GM19099 (cell line): Measurements from ENCODE around the gene ZNF536.

Experiments
- POLR2A ChIP-seq: IDR thresholded peaks from 3 replicates; pipeline ENCODE4 v1.6.1; 2011; ENCODE audit warnings: low read depth; ENCODE audit not compliant: insufficient read length; ENCODE audit errors: extremely low read depth

Gene ZNF536

GRCh38 chr19:30338041-30338456, 34.1 kb upstream of the ZNF536 start:
- TF ChIP-seq POLR2A: no peak

GRCh38 chr19:30338878-30339623, 33.1 kb upstream of the ZNF536 start:
- TF ChIP-seq POLR2A: no peak

GRCh38 chr19:30339624-30340525, 32.3 kb upstream of the ZNF536 start:
- no peak for TF ChIP-seq POLR2A

- no peak for TF ChIP-seq POLR2A
These were observed 31.2 kb upstream of the ZNF536 start for GRCh38 chr19:30340771-30341561.

- TF ChIP-seq POLR2A: no peak
These were observed 30.5 kb upstream of the ZNF536 start for GRCh38 chr19:30341611-30342201.

GRCh38 chr19:30342901-30343300, 29.3 kb upstream of the ZNF536 start:
- no peak for TF ChIP-seq POLR2A

- TF ChIP-seq POLR2A: no peak
These were observed 27.4 kb upstream of the ZNF536 start for GRCh38 chr19:30344446-30345425.

- TF ChIP-seq POLR2A: no peak
These were observed 26.5 kb upstream of the ZNF536 start for GRCh38 chr19:30345686-30346085.

- TF ChIP-seq POLR2A: no peak
These were observed 23.0 kb upstream of the ZNF536 start for GRCh38 chr19:30349131-30349730.

GRCh38 chr19:30350692-30351663, 21.2 kb upstream of the ZNF536 start:
- no peak for TF ChIP-seq POLR2A

GRCh38 chr19:30351774-30352173, 20.4 kb upstream of the ZNF536 start:
- TF ChIP-seq POLR2A: no peak

GRCh38 chr19:30353394-30353945, 18.7 kb upstream of the ZNF536 start:
- no peak for TF ChIP-seq POLR2A
